Measurements from ENCODE around the gene SNX9. TPM values are rescaled to one million over a fixed set of nuclear protein-coding genes. Genes with fewer than 3 reads are reported as not detected.

Gene SNX9
- total and polyA plus RNA-seq, 2 of the 4 experiments (the other 2 are of a cell fraction) = 35.3 to 41.2 TPM

- Histone ChIP-seq H2AFZ (replicated peaks; ENCODE audit: low read length, poor library complexity) (no peak overlapping the region), H3K27me3 (ENCODE audit: control insufficient read depth, insufficient read depth, low read length) (no peaks in the 10 kb centered on the region), H2BK120ac (ENCODE audit: low read depth, low read length) (peak overlapping the region; percentile 88), H2AK5ac (ENCODE audit: low read depth, low read length) (peak overlapping the region; percentile 74), H3K9ac (ENCODE audit: low read depth, low read length) (no peak overlapping the region), H3K79me1 (ENCODE audit: low read depth in 1 of 2, low read length in 2 of 2) (0 out of 4 replicates have a peak, but pooled peaks cover 0 to 4% of the 10 kb centered on the region in 2 experiments), H2AK9ac (replicated peaks; ENCODE audit: low read depth, low read length, poor library complexity) (no peak overlapping the region), H2BK5ac (ENCODE audit: low read depth, low read length, poor library complexity, severe bottlenecking) (no peak overlapping the region), H3K56ac (ENCODE audit: extremely low read depth, insufficient read depth, low read length) (no peak overlapping the region), H4K91ac (ENCODE audit: insufficient read depth, low read depth, low read length) (peak overlapping the region; percentile 80; the same call in 1 of the 2 replicates), H3K27ac (ENCODE audit: insufficient read depth, low read length) (no peak overlapping the region), H4K20me1 (ENCODE audit: insufficient read depth, low read length) (no peaks in the 10 kb centered on the region), H3K9me1 (ENCODE audit: insufficient read depth, low read length) (peaks cover 12% of the 10 kb centered on the region), H2BK15ac (ENCODE audit: low read depth, low read length) (peak overlapping the region; percentile 96; the same call in 2 of the 3 replicates), H3K23ac (ENCODE audit: low read depth, low read length) (no peak overlapping the region), H4K8ac (ENCODE audit: low read depth in 2 of 2, low read length in 2 of 2) (peak overlapping the region in 1 of 2 experiments; percentile 60; a peak in 3 of 4 replicates), H3K4me1 (ENCODE audit: control insufficient read depth, insufficient read depth, low read length) (peaks cover 3% of the 10 kb centered on the region; the same call in 1 of the 2 replicates), H2BK20ac (ENCODE audit: low read depth, low read length) (peak overlapping the region; percentile 91), H4K5ac (ENCODE audit: low read depth, low read length) (peak overlapping the region; percentile 64), H3K36me3 (ENCODE audit: control insufficient read depth, insufficient read depth, low read length) (no peaks in the 10 kb centered on the region), H3K4ac (ENCODE audit: low read depth, low read length) (peak overlapping the region; percentile 89), H3K18ac (ENCODE audit: low read depth, low read length) (0 out of 2 replicates have a peak overlapping the region, but pooled peaks have one; percentile 21), H3K9me3 (ENCODE audit: control insufficient read depth, insufficient read depth, low read length) (no peaks in the 10 kb centered on the region), H3K4me2 (ENCODE audit: low read depth, low read length) (no peak overlapping the region), H3K14ac (replicated peaks; ENCODE audit: low read depth, low read length) (peak overlapping the region; percentile 93), H3K4me3 (ENCODE audit: insufficient read depth, low read depth, low read length) (no peak overlapping the region)
- dilution Hi-C loops (cut with HindIII; ENCODE audit: low sequenced_read_pairs, unreplicated experiment) = no loop called here
- DNase-seq = no peak
- intact Hi-C loops (cut with micrococcal nuclease) = no loop called here
- TF ChIP-seq POLR2A (IDR thresholded peaks at IDR 0.05; ENCODE audit: low read depth, low read length) (no peak), CEBPB (IDR thresholded peaks at IDR 0.05; ENCODE audit: low read depth, low read length) (no peak), CHD1 (IDR thresholded peaks at IDR 0.05; ENCODE audit: low read depth, low read length) (no peak)
- ChIA-PET POLR2A (ENCODE audit: unreplicated experiment) (no interaction called here), CTCF (no interaction called here)
- in situ Hi-C loops (cut with MboI; ENCODE audit: low sequenced_read_pairs) = no loop called here
- BruUV-seq (replicated peaks) = no TSS peak
- no peak for ATAC-seq (ENCODE audit: low read depth)
- 100% methylated on average over 3 of the region's 4 CpGs; no CpG with 5 or more reads in 1 of the 2 experiments for WGBS, 2 experiments (ENCODE audit: extremely low coverage in 2 of 2, insufficient read length in 1 of 2)
These were observed 44.3 kb upstream of the SNX9 start for GRCh38 chr6:157778719-157779118.

All from IMR-90 (cell line).